HEK293T (cell line): ENCODE measurements around the gene VOPP1.

Experiments used
- ARNT ChIP-seq: fragments of 450-650 bp; IDR thresholded peaks from 2 replicates; pipeline ENCODE4 v1.6.1; 2017; ENCODE audit warnings: mild to moderate bottlenecking
- BHLHE40 ChIP-seq: fragments of 450-650 bp; IDR thresholded peaks from 2 replicates; pipeline ENCODE4 v1.6.1; 2016; ENCODE audit warnings: mild to moderate bottlenecking, moderate library complexity, borderline replicate concordance
- CTBP1 ChIP-seq: fragments of 450-650 bp; IDR thresholded peaks from 2 replicates; pipeline ENCODE4 v1.6.1; 2016; ENCODE audit warnings: borderline replicate concordance
- ELF4 ChIP-seq: fragments of 450-650 bp; IDR thresholded peaks from 2 replicates; pipeline ENCODE4 v1.6.1; 2017; ENCODE audit warnings: antibody characterized with exemption
- FOXA1 ChIP-seq: fragments of 450-650 bp; IDR thresholded peaks from 2 replicates; pipeline ENCODE4 v1.6.1; 2016; ENCODE audit warnings: mild to moderate bottlenecking
- FOXK2 ChIP-seq: fragments of 450-650 bp; IDR thresholded peaks from 2 replicates; pipeline ENCODE4 v1.6.1; 2016; ENCODE audit warnings: mild to moderate bottlenecking
- FOXM1 ChIP-seq: fragments of 450-650 bp; IDR thresholded peaks from 2 replicates; pipeline ENCODE4 v1.6.1; 2017; ENCODE audit warnings: mild to moderate bottlenecking, borderline replicate concordance
- HDGF ChIP-seq: fragments of 450-650 bp; IDR thresholded peaks from 2 replicates; pipeline ENCODE4 v1.6.1; 2017; ENCODE audit warnings: antibody characterized with exemption, borderline replicate concordance
- SP1 ChIP-seq: fragments of 450-650 bp; IDR thresholded peaks from 2 replicates; pipeline ENCODE4 v1.6.1; 2017
- SUZ12 ChIP-seq: fragments of 450-650 bp; IDR thresholded peaks from 2 replicates; pipeline ENCODE4 v1.6.1; 2016; ENCODE audit warnings: mild to moderate bottlenecking
- TARDBP ChIP-seq: fragments of 450-650 bp; IDR thresholded peaks from 2 replicates; pipeline ENCODE4 v1.6.1; 2016
- ZNF384 ChIP-seq: fragments of 450-650 bp; IDR thresholded peaks from 2 replicates; pipeline ENCODE4 v1.6.1; 2016

DNA sequence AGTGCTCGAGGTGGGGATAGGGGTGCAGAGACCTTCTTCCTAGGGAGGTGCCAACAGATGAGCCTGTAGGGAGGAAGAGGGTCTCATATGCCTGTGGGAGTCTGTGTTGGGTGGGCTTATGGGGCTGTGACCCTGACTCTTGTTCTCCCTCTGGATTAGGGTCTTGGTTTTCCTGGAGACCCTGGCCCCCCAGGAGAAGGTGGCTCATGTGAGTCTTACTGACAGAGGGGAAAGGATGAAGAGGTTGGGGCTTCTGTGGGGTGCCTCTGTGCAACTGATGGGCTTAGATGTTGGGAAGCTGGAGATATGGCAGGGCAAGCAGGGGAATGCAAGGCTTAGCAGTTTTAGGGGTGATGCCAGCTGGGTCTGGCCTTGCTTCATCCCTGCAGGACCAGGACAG lies 20.2 kb upstream of the VOPP1 start:
- TF ChIP-seq FOXK2 (no peak), FOXA1 (no peak), SUZ12 (no peak), TARDBP (no peak), ZNF384 (no peak), ARNT (no peak), ELF4 (no peak), CTBP1 (no peak), FOXM1 (no peak), BHLHE40 (no peak), HDGF (no peak), SP1 (no peak)
